OCI-M2 (cell line): ENCODE measurements around the gene CHRNA10.

Experiments
- DNase-seq: peaks from one replicate; lab custom pipeline; 2025; ENCODE audit not compliant: unreplicated experiment; lab: John Stamatoyannopoulos, UW

The CHRNA10 gene

GRCh38 chr11:3635641-3636375 lies 35.4 kb downstream of the CHRNA10 start:
- no peak for DNase-seq

GRCh38 chr11:3632070-3632660 lies 39.0 kb downstream of the CHRNA10 start:
- no peak for DNase-seq

- DNase-seq: no peak
These were observed 39.9 kb downstream of the CHRNA10 start for GRCh38 chr11:3631331-3631730.

GRCh38 chr11:3627291-3627690 lies 43.9 kb downstream of the CHRNA10 start:
- DNase-seq: no peak

- no peak for DNase-seq
These were observed 44.8 kb downstream of the CHRNA10 start for GRCh38 chr11:3626250-3626960.

- no peak for DNase-seq
These were observed 47.3 kb downstream of the CHRNA10 start for GRCh38 chr11:3623767-3624458.

- DNase-seq: no peak
These were observed 48.1 kb downstream of the CHRNA10 start for GRCh38 chr11:3623121-3623520.

GRCh38 chr11:3622521-3622920 lies 48.7 kb downstream of the CHRNA10 start:
- DNase-seq: no peak

GRCh38 chr11:3617990-3618389 lies 53.2 kb downstream of the CHRNA10 start:
- DNase-seq: no peak

GRCh38 chr11:3616721-3617460 lies 54.3 kb downstream of the CHRNA10 start:
- no peak for DNase-seq

- no peak for DNase-seq
These were observed 55.2 kb downstream of the CHRNA10 start for GRCh38 chr11:3615998-3616397.
